Activated effector memory CD4-positive, alpha-beta T cell treated with Interleukin-2 at 50 U/mL for 16 hours (primary cell): ENCODE measurements around the gene P2RY2.
"Not testable (repeated sequence)": the region's sequence is repeated elsewhere in the genome, so short reads cannot be mapped to it uniquely, and the experiment has no call there.

Experiments
- DNase-seq: peaks from one replicate; pipeline ENCODE4 v3.0.0-alpha.2; 2020

The P2RY2 gene

DNA sequence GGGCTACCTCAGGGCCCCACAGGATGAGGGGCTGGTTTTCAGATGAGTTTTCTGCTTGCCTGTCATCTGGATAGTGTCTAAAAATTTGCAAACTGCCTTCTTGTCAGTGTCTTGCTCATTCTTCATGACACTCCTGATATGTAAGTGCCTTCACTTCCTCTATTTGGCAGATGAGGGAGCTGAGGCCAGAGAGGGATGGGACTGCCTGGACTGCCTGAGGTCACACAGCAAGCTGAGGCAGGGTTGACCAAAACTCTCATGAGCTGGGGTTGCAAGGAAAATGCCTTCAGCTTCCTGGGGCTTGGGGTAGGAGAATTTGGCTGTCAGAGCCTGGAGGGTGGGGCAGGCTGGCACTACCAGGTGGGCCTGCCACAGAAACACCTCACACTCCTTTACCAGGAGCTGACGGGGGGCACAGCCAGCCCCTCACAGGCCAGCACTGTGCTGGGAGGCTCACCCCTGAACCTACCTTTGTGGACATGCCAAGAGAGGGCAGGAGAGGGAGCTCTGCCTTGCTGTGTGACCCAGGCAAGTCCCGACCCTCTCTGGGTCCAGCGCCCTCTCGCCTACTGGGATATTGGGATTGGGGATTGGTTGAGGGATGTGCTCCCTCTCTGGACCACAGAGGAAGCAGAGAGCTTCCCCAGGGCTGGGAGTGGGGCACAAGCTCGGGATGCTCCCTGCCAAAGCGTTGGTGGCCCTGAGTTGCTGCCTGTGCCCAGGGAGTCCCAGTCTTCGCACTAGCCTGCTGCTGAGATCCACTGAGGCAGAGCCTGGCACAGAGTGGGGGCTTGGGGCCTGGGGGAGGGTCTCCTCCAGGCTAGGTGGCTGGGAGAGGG, 52.2 kb downstream of the P2RY2 start:
- no peak for DNase-seq

DNA sequence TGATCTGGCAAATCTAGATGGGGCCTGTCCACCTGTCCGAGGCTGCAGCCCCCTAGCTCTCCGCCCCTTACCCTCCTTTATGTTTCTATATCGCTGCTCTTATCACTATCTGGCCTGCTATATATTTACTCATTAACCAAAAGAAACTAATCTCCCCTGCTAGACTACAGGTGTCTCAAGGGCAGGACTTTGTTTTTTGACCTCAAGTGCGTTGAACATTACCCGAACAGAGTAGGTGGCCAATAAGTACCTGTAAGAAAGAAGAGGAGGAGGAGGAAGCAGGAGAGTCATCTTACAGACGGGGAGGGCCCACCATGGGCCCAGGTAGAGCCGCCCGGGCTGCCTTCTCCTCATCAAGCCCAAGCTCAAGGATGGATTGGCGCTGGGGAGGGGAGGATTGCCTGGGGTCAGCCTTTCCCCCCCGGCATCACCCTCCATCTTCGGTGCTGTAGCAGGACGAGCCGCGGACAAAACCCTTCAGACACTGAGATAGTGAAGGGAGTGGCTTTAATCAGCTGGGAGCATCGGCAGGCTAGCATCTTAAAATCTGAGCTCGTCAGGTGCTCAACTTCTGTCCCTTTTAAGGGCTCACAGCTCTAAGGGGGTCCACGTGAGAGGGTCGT, 52.9 kb downstream of the P2RY2 start:
- DNase-seq, result no peak

GRCh38 chr11:73271478-73271865, 53.4 kb downstream of the P2RY2 start:
- DNase-seq, result not testable (repeated sequence)

- DNase-seq, result no peak
These were observed 54.0 kb downstream of the P2RY2 start, which contains the start of gene P2RY6 for GRCh38 chr11:73271936-73272679. TSS of gene P2RY6 (plus strand) at chr11:73272338. CDS start at chr11:73296519, 24,181 bp downstream.

DNA sequence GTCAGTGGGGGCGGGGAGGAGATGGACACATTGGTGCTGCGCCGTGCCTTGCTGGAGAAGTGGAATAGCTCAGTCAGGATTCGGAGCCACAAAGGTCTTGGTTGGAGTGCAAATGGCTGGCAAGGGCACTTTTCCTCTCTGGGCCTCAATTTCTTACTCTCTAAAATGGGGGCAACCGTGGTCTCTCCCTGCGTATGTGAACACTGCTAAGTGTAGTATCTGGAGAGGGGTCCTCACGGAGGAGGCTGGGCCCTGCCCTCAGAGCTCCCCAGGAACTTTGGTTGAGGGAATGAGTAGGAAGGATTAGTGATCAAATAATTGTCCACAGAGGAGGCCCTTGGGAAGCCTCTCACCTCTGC, 54.6 kb downstream of the P2RY2 start:
- DNase-seq, result no peak

DNA sequence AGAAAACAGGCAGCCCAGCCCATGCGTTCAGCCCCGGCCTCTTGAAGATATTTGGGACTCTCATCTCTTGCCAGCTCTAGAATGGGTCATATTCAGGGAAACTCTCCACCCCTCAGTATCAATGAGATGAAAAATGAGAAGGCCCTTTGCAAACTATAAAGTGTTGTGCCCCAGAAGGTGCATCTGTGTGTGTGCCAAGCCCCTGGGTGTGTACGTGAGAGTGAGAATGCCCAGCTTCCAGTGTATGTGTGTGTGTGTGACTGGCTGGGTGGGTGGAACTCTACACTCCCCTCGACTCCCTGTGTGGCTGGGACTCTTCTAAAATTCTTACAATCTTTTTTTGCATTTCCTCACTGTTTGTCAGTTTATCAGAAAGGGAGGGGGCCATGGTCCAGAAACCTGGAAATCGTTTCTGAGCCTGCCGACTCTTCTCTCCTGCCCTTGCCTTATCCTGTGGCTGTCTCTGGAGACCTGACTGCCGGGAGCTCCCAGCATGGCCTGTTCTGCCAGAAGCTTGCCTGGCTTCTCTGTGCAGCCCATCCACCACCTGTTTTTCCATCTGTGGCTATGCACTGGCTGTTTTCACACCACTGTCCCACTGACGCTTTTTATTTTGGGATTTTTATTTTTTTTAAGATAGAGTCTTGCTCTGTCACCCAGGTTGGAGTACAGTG, 55.3 kb downstream of the P2RY2 start:
- DNase-seq, result no peak

DNA sequence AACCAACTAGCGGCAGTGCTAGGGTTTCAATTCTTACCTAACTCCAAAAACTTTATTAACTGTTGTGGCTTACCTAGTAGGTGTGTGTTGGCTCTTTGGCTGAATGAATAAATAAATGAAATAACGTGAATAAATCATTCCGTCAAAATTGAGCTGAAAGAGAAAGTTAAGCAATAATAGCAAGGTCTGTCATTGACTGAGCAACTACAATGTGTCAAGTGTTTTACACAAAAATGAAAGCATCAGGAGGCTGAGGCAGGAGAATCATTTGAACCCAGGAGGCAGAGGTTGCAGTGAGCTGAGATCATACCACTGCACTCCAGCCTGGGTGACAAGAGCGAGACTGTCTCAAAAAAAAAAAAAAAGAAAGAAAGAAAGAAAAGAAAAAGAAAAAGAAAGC, 56.1 kb downstream of the P2RY2 start:
- DNase-seq, result not testable (repeated sequence)

DNA sequence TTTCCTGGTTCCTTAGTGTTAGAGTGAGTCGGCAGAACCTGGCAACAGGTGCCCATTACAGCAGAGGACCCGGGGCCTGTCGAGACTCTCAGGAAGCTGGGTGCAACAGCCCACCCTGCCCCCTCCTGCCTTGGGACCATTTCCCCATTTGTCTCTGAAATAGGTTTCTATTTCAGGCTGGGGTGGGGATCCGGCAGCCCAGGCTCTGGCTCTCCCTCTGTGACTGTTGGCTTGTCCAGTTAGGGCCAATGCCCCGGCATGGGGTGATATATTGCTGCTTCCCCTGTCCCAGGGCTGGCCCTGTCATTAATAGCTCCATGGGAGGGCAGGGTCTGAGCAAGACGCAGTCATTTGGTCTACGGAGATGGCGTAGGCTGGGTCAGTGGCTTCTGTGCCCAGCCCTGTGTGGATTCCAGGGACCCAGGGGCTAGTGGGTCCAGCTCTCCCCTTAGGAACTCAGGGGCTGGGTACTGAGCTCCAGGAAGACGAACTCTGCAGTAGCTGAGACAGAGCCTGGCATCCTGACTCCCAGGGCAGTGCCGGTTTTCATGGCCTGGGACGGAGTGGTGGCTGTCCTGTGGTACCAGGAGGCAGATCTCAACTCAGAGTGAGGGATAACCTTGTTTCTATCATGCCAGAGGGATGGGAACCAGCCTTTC, 56.8 kb downstream of the P2RY2 start:
- no peak for DNase-seq

DNA sequence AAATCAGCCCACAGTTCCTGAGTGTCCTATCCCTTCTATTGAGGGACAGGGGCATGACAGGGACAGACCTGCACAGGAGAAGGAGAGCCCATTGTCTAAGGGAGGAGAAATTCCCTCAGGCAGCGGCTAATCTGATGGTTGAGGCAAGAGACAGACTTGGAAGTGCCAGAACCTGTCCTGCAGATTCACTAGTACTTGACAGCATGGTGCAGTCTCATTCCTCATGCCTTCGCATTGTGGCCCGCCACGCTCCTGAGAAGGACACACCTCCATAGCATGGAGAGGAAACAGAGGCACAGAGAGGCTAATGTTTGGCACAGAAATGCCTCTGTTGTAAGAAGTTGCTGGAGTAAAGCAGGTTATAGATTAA, 57.3 kb downstream of the P2RY2 start:
- DNase-seq, result no peak

DNA sequence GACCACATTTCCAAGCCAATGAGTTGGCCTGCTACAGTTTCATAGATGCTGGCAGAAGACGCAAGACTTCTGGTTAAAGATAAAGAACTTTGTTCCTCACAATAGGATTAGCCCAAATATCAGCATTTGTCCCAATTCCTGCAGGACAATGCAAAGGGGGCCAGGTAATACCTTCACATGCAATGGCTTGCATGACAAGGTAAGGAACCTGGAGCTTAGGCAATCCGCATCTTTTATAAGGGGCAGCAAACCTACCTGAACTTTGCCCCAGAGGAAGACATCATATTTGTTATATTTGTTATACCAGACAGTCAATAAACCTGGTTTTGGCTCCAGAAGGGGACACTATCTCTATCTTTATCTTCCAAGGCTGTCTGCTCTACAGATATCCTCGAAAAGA, 59.4 kb downstream of the P2RY2 start:
- DNase-seq, result no peak

- DNase-seq, result no peak
These were observed 62.5 kb downstream of the P2RY2 start for GRCh38 chr11:73280626-73281025.

DNA sequence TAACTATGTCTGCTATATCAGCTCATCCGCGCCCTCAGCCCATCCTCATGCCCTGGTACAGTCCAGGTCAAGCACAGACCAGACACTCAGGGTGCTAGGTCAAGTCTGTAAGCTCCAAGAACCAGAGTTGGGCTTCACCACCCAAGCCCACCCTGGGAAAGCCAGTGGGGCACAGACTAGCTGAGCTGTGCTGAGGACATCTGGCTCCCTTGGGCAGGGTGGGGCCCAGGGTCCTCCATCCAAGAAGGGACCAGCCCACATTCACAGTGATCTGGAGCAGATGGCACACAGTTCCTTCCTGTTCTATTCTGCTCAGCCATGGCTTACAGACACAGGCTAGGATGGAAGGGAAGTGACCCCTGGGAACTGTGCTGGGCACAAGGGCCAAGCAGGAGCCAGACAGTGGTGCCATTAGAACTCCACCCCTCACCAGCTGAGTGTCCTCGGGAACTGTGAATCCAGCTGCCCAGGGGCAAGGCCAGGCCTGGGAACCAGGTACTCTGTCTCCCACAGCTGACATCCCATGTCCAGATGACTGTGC, 63.2 kb downstream of the P2RY2 start:
- DNase-seq, result no peak

DNA sequence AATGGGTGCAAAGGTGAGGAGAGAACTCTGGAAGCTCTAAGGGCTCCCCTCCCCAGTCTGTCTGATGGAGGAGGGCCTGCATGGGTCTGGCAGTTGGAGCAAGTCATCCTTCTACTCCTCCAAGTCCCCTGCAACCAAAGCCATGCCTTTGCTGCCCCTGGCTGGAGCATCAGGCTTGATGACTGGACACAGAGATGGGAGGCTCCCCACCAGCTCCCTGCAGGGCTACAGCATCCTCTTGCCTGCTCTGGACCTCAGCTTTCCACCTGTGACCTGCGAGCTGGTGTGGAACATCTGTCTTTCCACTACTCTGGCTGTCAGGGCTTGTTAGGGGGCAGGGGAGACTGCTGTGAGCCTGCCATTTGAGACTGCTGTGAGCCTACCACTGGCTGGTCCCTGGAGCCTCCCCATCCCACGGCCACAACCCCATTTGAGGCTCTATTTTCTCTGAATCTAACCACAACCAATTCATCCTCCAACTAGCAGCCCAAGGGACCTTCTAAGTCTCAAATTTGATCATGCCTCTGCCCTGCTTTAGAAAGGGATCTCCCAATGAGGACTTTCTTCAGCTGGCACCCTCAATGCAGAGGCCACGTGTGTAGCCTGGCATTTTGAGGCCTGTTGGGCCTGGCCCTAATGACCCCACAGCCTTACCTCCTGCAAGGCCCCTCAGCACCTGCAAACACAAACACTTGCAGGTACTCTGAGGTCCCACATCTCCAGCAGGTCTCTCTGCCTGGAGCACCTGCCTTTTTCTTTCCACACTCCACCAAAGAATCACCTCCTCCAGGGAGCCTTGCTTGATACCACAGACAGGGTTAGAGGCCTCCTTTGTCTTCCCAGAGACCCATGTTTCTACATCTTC, 63.9 kb downstream of the P2RY2 start:
- DNase-seq, result no peak

DNA sequence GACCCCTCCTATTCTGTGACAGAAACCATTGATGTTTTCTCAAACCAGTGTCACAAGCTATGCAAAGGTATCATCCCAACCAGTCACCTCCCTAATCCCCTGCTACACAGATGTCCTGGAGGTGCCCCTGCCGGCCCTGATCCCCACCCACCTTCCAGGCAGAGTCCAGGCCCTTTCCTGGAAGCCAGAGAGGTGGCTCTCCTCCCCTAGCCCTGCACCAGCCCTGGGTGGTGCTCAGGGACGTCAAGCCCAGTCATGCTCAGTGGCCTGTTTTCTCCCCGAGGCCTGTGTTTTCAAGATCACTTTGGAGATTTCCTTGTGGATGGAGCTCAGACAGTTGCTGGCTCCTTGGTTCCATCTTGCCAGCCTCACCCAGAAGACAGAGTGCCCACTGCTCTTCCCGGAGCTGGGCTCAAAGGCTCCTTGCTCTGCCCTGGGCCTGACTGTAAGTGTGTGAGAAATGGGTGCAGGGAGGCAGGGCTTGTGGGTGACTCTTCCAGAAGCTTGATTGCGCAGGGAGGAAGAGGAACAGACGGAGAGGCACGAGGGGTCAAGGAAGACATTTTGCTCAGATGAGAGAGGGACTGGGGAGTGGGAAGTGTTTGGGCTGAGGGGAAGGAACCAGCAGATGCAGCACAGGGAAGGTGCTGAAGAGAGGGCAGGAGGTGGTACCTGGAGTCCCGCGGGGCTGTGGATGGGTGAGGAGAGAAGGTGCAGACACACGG, 65.4 kb downstream of the P2RY2 start:
- no peak for DNase-seq

GRCh38 chr11:73284106-73284505, 66.0 kb downstream of the P2RY2 start:
- no peak for DNase-seq

GRCh38 chr11:73285721-73286120, 67.6 kb downstream of the P2RY2 start:
- DNase-seq, result no peak
